HPDE6-E6E7 (cell line): ENCODE data around the gene SCN7A.
"Not testable (repeated sequence)": the region's sequence is repeated elsewhere in the genome, so short reads cannot be mapped to it uniquely, and the experiment has no call there.

Experiments used
- DNase-seq: peaks from one replicate; pipeline ENCODE4 v3.0.0; 2011; ENCODE audit warnings: missing footprints; ENCODE audit errors: extremely low spot score

SCN7A gene

DNA sequence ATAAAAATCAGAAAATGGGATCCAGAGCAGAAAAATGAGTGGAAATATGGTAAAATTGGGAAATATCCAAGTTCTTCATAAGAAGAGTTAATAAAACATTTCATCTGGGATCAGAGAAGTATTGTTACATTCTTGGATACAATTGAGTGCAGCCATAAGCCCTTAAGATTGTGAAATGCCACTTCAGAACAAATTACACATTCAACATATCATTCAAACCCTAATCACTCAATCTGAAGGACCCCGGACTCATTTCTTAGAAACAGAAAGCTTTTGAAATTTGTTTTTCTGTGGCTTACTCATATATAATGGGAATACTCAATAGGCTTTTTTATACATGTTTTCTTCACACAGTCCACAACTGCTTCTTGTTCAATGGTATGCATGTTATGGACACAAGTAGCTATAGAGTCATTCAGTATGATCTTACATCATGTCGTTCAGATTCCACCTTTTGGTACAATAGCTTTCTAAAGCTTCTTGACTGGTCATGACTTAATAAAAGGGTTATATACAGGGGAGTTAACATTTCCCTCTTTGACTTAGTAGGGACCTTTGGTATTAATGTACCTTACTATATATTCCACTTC lies 39.9 kb downstream of the SCN7A start:
- no peak for DNase-seq

- DNase-seq = peak; percentile 38
Observed at GRCh38 chr2:166451468-166451867, 42.6 kb downstream of the SCN7A start.

DNA sequence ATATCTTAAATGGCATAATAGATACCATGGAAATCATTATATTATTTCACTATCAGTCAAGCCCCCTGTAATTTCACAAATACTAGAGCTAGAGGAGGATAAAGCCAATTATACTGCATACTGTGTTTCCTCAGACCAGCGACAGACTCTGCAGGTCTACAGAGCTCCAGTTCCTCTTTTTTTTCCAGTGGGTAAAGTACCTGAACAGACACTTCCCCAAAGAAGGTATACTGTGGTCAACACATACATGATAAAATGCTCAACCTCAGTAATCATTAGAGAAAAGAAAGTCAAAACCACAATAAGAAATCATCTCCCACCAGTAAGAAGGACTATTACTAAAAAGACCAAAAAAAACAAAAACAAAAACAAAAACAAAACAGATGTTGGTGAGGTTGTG lies 44.6 kb downstream of the SCN7A start:
- DNase-seq = no peak

- no peak for DNase-seq
Observed at GRCh38 chr2:166448106-166448505, 45.9 kb downstream of the SCN7A start.

GRCh38 chr2:166444306-166444705 lies 49.7 kb downstream of the SCN7A start:
- DNase-seq = no peak

DNA sequence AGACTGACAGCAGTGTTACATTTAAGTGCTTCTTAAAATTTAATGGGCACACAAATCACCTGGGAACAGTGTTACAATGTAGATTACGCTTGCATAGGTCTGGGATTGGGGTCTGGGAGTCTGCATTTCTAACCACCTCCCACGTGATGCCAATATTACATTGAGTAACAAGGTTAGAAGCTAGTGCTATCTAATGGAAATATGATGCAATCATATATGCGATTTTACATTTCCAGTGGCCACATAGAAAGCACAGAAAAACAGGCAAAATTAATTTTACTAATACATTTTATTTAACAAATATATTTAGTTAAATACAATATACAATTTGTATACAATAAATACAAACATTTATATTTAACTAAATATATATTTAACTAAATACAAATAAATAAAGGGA lies 53.7 kb downstream of the SCN7A start:
- no peak for DNase-seq

DNA sequence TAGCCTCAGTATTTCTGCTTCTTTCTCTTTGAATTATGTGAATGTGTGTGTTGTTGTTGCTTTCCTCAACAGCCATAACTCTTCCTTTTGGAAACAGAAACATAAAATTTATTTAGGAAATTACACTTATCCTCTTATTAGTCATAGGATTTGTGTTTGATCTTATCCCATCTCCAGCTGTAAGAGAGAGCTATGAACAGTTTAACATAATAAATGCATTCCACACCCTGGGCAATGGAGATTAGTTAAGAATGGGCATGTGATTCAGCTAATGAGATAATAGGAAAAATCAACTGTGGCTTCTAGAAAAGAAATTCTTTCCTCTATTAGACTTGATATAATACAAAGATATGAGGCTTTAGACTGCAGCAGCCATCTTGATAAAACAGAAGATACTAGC lies 55.0 kb downstream of the SCN7A start:
- DNase-seq = no peak

GRCh38 chr2:166436976-166437375 lies 57.1 kb downstream of the SCN7A start:
- no peak for DNase-seq

DNA sequence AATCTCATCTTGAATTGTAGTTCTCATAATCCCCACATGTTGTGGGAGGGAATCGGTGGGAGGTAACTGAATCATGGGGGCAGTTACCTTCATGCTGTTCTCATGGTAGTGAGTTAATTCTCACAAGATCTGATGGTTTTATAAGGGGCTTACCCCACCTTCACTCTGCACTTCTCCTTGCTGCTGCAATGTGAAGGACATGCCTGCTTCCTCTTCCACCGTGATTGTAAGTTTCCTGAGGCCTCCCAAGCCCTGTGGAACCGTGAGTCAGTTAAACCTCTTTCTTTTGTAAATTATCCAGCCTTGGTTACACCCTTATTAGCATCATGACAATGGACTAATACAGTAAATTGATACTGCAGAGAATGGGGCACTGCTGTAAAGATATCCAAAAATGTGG lies 57.9 kb downstream of the SCN7A start:
- no peak for DNase-seq

DNA sequence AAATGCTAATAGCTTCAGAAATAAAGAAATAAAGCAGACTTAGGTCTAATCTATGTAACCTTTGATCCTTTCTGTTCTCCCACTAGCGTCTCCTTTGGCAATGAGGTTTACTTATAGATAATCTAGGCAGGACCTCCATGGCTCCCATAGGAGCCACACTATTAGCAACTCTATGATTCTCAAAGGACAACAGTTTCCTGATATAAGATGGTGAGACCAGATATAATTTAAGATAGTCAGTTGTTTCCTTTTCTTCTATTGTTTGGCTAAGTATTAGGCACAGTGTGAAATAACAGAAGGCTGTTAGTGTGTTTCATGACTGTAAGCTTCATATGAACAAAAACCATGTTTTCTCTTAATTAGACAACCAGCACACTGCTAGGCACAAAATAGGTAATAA lies 59.6 kb downstream of the SCN7A start:
- DNase-seq = no peak

- DNase-seq = no peak
Observed at GRCh38 chr2:166433457-166433856, 60.6 kb downstream of the SCN7A start.

DNA sequence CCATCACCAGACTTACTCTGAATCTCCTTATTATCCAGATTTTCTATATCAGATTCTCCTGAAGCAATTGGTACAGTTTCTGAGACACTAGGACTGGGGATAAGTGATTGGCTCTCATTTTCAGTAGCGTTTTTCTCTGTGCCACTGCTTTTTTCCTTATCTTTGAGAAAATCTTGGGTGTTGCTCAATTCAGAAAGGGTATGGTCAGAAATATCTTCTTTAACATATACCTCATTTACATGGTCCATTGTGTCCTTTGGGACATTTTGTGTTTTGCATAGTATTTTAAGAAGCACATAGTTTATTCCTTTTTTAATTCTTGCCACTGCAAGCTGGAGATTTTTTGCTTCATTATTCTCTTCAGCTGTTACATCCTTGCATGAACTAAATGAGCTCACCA lies 61.7 kb downstream of the SCN7A start:
- DNase-seq = no peak

GRCh38 chr2:166424841-166425240 lies 69.2 kb downstream of the SCN7A start:
- no peak for DNase-seq

DNA sequence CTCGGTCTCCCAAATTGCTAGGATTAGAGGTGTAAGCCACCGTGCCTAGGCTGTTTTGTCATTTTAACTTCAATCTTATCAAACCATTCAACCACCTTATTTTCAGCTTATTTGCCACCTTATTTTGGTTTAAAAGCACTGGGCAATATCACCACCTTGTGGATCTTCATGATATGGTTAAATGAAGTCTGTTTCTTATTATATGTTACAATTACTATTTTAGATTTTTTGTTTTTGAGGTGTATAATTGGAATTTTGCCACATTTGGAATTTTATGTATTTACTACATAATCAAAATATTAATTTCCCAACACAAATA lies 74.5 kb downstream of the SCN7A start:
- DNase-seq = no peak

DNA sequence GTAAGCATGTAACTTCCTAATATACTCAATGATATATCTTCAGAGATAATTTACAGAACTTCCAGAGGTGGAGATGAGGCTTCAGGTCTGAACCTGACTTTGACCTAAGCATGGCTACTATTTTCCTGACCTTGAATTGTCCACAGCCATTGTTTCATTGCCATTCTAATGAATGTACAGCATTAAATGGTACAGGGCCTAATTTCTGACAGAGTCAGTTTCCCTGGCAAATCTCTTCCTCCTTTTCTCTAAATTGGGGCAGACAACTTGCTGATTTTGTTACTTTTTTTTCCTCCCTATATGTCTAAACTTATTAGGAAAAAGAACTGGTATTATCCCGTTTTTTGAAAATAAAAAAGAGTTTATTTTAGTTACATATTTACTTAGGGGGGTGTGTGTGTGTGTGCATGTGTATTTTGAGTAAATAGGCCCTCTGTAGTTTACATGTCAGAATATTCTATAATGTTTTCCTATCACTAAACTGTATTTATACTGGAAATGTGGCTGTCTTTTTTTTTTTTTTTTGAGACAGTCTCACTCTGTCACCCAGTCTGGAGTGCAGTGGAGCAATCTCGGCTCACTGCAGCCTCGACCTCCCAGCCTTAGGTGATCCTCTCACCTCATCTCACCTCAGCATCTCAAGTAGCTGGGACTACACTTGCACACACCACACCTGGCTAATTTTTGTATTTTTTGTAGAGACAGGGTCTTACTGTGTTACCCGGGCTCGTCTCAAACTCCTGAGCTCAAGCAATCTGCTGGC lies 75.0 kb downstream of the SCN7A start:
- DNase-seq = no peak

GRCh38 chr2:166417669-166418068 lies 76.4 kb downstream of the SCN7A start:
- peak; percentile 13 for DNase-seq

DNA sequence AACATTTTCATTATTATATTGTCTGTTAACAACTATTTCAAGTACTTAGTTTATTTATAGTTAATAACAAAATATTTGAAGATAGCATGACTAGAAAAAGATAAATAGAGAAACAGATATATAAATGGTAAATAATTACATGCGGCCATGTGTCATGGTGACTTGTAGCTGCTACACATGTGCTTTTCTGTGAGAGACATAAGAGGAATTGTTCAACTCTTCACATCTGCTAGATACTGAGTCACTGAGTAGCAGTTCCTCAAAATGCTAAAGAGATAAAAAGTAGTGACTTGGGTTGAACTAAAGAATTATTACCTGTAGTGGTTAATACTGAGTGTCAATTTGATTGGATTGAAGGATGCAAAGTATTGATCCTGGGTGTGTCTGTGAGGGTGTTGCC lies 80.8 kb downstream of the SCN7A start:
- DNase-seq = no peak

- peak; percentile 2 for DNase-seq
Observed at GRCh38 chr2:166411473-166412230, 82.4 kb downstream of the SCN7A start.

GRCh38 chr2:166410828-166411472 lies 83.1 kb downstream of the SCN7A start:
- DNase-seq = peak; percentile 58

- DNase-seq = not testable (repeated sequence)
Observed at GRCh38 chr2:166407746-166408145, 86.3 kb downstream of the SCN7A start.

DNA sequence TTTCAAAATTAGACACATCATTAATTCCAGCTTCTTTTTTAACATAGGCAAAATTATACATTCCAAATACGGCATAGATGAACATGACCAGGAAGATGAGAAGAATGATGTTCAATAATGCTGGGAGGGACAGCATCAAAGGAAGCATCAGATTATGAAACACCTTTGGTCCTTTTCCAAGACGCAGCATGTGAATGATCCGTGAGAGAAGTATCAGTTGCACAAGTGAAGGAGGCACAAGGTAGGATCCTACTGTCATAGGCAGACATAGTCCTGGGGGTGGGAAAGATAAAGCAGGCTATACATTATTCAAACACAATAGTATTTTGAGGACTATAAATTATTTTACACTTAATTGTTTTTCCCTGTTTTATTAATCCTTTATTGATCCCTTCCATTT lies 87.7 kb downstream of the SCN7A start:
- no peak for DNase-seq

DNA sequence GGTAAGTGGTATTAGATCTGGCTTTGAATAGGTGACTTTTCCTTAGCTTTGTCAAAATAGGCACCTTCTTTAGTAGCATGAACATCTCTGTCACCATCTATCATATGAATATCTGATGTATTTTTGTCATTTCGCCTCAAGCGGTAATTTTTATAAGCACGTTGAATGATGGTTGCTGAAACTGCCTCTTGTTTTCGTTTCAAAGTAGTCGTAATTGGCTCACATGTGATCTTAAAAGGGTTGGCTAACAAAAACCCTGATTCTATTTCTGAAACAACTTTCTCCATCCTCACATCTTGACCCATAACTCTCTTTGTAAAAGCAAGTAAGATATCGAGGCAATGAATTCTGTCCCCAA lies 88.5 kb downstream of the SCN7A start:
- DNase-seq = no peak
